Sigmoid colon (tissue), 7 donors: ENCODE data around the gene NT5M. TPM values are rescaled to one million over a fixed set of nuclear protein-coding genes. Genes with fewer than 3 reads are reported as not detected.
A peak's percentile ranks its signal among the peaks of the same experiment; 100 is the strongest.

Experiments
- DNase-seq: peaks from one replicate; pipeline ENCODE4 v3.0.0-alpha.2; 2019
- H3K27ac ChIP-seq, 4 donors: fragments of 200-600 bp; sonication (generic); one replicate each; pipeline ENCODE4 v1.5.1; 2016 to 2019; ENCODE audit warnings: mild to moderate bottlenecking in 1 of 4
- H3K27me3 ChIP-seq, 3 donors: fragments of 200-600 bp; sonication (generic); one replicate each; pipeline ENCODE4 v1.5.1; 2019; ENCODE audit warnings: mild to moderate bottlenecking in 1 of 3
- H3K36me3 ChIP-seq, 4 donors: fragments of 200-600 bp; sonication (generic); one replicate each; pipeline ENCODE4 v1.5.1; 2016 to 2019
- H3K4me1 ChIP-seq, 4 donors: fragments of 200-600 bp; sonication (generic); one replicate each; pipeline ENCODE4 v1.5.1; 2017 to 2019
- H3K4me3 ChIP-seq, 4 donors: fragments of 200-600 bp; sonication (generic); one replicate each; pipeline ENCODE4 v1.5.1; 2017 to 2019; ENCODE audit warnings: mild to moderate bottlenecking in 2 of 4, moderate library complexity in 1 of 4
- H3K9me3 ChIP-seq, 4 donors: fragments of 200-600 bp in 3 of 4; sonication (generic) in 3 of 4; one replicate each; pipeline versions ENCODE4 v1.5.1 to v1.6.1; 2013 to 2019
- EP300 ChIP-seq, 4 donors: sonication (generic); formaldehyde crosslinking; IDR thresholded peaks; one replicate each; pipeline ENCODE4 v1.6.1; 2017; ENCODE audit warnings: antibody characterized with exemption in 4 of 4
- POLR2A ChIP-seq, 2 donors: fragments of 450-650 bp; IDR thresholded peaks; one replicate each; pipeline ENCODE4 v1.6.1; 2016; ENCODE audit warnings: antibody characterized with exemption in 2 of 2, mild to moderate bottlenecking in 2 of 2, moderate library complexity in 2 of 2
- POLR2AphosphoS5 ChIP-seq, 4 donors: sonication (generic); formaldehyde crosslinking; IDR thresholded peaks; one replicate each; pipeline ENCODE4 v1.6.1; 2017; ENCODE audit warnings: antibody characterized with exemption in 4 of 4
- WGBS, 2 donors: extraction: QIAGEN DNeasy Blood & Tissue Kit; methylation state at CpG; one replicate each; pipeline ENCODE4 v1.1.7; 2013; 5-methylcytosine and 5-hydroxymethylcytosine counted together
- intact Hi-C: fragments of 100-400 bp; cut with DNase I; formaldehyde crosslinking; loops from one replicate; pipeline ENCODE4 v1.15.1; 2023
- polyA plus RNA-seq, 3 donors: library from polyadenylated mRNA; stranded (reverse); fragments of 200-250 nt; gene quantifications; one replicate each; pipeline ENCODE4 v1.2.3, GENCODE V29; 2013
- total RNA-seq, 4 donors: library from RNA; depleted of rRNA; stranded (reverse); fragments of >200 nt; gene quantifications; one replicate each; pipeline ENCODE4 v1.1.0, GENCODE V29; 2016
- TF ChIP-seq, protein P1 (sequence below), 4 experiments: fragments of 450-650 bp in 3 of 4; fragments of 200-600 bp in 1 of 4; IDR thresholded peaks; one replicate each; pipeline ENCODE4 v1.5.1; 2016 to 2019; ENCODE audit warnings: antibody characterized with exemption in 4 of 4, mild to moderate bottlenecking in 3 of 4, moderate library complexity in 2 of 4
- donor health status: healthy with polysubstance abuse.
- donor health status: Bipolar disorder and iron deficiency.
- donor health status: healthy.

The NT5M gene
- total and polyA plus RNA-seq, 7 donors, result 0.92 to 5.8 (median 4.3) TPM

DNA sequence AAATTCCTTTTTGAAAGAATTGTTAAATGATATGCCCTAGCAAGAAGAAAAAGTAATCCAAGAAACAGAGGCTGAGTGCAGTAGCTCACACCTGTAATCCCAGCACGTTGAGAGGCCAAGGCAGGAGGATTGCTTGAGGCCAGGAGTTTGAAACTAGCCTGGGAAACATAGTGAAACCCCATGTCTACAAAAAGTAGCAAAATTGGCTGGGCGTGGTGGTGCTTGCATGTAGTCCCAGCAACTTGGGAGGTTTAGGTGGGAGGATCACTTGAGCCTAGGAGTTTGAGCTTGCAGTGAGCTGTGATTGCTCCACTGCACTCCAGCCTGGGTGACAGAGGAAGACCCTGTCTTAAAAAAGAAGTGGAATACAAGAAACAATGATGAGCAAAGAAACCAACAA is 56.1 kb downstream of the NT5M start:
- no peak for TF ChIP-seq EP300 (IDR thresholded peaks at IDR 0.05)
- TF ChIP-seq, protein P1, sequence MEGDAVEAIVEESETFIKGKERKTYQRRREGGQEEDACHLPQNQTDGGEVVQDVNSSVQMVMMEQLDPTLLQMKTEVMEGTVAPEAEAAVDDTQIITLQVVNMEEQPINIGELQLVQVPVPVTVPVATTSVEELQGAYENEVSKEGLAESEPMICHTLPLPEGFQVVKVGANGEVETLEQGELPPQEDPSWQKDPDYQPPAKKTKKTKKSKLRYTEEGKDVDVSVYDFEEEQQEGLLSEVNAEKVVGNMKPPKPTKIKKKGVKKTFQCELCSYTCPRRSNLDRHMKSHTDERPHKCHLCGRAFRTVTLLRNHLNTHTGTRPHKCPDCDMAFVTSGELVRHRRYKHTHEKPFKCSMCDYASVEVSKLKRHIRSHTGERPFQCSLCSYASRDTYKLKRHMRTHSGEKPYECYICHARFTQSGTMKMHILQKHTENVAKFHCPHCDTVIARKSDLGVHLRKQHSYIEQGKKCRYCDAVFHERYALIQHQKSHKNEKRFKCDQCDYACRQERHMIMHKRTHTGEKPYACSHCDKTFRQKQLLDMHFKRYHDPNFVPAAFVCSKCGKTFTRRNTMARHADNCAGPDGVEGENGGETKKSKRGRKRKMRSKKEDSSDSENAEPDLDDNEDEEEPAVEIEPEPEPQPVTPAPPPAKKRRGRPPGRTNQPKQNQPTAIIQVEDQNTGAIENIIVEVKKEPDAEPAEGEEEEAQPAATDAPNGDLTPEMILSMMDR (IDR thresholded peaks at IDR 0.05), result no peak
- TF ChIP-seq POLR2AphosphoS5 (IDR thresholded peaks at IDR 0.05), result no peak
- no peak for TF ChIP-seq POLR2A (IDR thresholded peaks at IDR 0.05)
- intact Hi-C loops, result no loop called here
- peaks cover 0 to 5% (median 0%) of the 10 kb centered on the region in 4 donors for H3K9me3 ChIP-seq
- 83 to 86% methylated on average over 2 of the region's 2 CpGs for WGBS, 2 donors
- no peaks in the 10 kb centered on the region for H3K36me3 ChIP-seq
- H3K4me1 ChIP-seq, result peaks cover 0 to 7% (median 4%) of the 10 kb centered on the region in 4 donors
- H3K27ac ChIP-seq, result no peak overlapping the region
- no peak overlapping the region for H3K4me3 ChIP-seq
- no peak for DNase-seq
- peaks cover 0 to 11% (median 0%) of the 10 kb centered on the region in 3 donors for H3K27me3 ChIP-seq

- peaks cover 0 to 5% (median 0%) of the 10 kb centered on the region in 4 donors for H3K9me3 ChIP-seq
- TF ChIP-seq EP300 (IDR thresholded peaks at IDR 0.05), result no peak
- TF ChIP-seq, protein P1 (IDR thresholded peaks at IDR 0.05), result no peak
- TF ChIP-seq POLR2A (IDR thresholded peaks at IDR 0.05), result no peak
- no peak for TF ChIP-seq POLR2AphosphoS5 (IDR thresholded peaks at IDR 0.05)
- no peak for DNase-seq
- H3K27me3 ChIP-seq, result peaks cover 0 to 19% (median 0%) of the 10 kb centered on the region in 3 donors
- H3K27ac ChIP-seq, result no peak overlapping the region
- 88 to 97% methylated on average over 1 of the region's 1 CpG for WGBS, 2 donors
- H3K4me3 ChIP-seq, result no peak overlapping the region
- H3K4me1 ChIP-seq, result peaks cover 0 to 2% (median 1%) of the 10 kb centered on the region in 4 donors
- no peaks in the 10 kb centered on the region for H3K36me3 ChIP-seq
- intact Hi-C loops, result no loop called here
Measured at GRCh38 chr17:17360087-17360730, 57.0 kb downstream of the NT5M start.

GRCh38 chr17:17361543-17361866 is 58.3 kb downstream of the NT5M start:
- DNase-seq, result peak; percentile 57
- Histone ChIP-seq H3K27ac (no peak overlapping the region), H3K4me3 (no peak overlapping the region), H3K27me3 (peaks cover 1 to 25% (median 6%) of the 10 kb centered on the region in 3 donors), H3K9me3 (peaks cover 0 to 5% (median 0%) of the 10 kb centered on the region in 4 donors), H3K4me1 (no peaks in the 10 kb centered on the region), H3K36me3 (no peaks in the 10 kb centered on the region)
- 82 to 85% methylated on average over 5 of the region's 5 CpGs for WGBS, 2 donors
- no peak for TF ChIP-seq POLR2AphosphoS5 (IDR thresholded peaks at IDR 0.05)
- TF ChIP-seq, protein P1 (IDR thresholded peaks at IDR 0.05), result no peak
- TF ChIP-seq EP300 (IDR thresholded peaks at IDR 0.05), result no peak
- no peak for TF ChIP-seq POLR2A (IDR thresholded peaks at IDR 0.05)
- intact Hi-C loops, result no loop called here

DNA sequence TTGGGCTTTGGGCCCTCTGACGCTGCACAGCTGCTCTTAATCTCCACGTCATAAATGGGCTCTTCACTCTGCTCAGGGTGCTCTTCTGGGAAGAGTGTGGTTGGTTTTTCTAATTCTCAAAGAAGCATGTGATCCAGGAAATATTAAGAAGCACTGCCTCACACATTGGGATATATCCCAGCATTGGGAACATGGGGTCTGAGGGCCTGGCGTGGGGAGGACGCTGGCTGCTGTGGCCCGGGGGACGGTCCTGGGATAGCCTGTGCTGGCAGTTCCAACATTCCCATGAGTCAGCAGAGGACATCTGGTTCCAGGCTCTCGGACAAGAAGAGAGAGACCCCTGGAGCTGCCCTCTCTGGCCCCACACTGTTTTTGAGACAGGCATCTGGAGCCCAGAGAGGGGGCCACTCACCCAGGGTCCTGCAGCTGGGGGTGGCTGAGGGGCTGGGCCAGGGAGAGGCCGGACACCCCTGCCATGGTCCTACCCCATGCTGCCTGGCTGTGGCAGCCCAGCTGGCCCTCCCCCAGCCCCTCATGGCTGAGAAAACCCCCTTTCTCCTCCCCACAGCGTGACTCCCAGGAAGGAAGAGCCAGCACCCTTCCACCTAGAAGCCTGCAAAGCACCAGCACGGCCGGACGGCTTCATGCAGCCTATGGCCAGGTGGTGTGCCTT is 58.8 kb downstream of the NT5M start:
- Histone ChIP-seq H3K9me3 (peaks cover 0 to 5% (median 0%) of the 10 kb centered on the region in 4 donors), H3K4me1 (no peaks in the 10 kb centered on the region), H3K27ac (no peak overlapping the region), H3K4me3 (no peak overlapping the region), H3K36me3 (no peaks in the 10 kb centered on the region), H3K27me3 (peaks cover 2 to 30% (median 6%) of the 10 kb centered on the region in 3 donors)
- peak; percentile 59 for DNase-seq
- no peak for TF ChIP-seq POLR2AphosphoS5 (IDR thresholded peaks at IDR 0.05)
- TF ChIP-seq, protein P1 (IDR thresholded peaks at IDR 0.05), result no peak
- no peak for TF ChIP-seq EP300 (IDR thresholded peaks at IDR 0.05)
- TF ChIP-seq POLR2A (IDR thresholded peaks at IDR 0.05), result no peak
- intact Hi-C loops, result no loop called here
- WGBS, 2 donors, result 82 to 83% methylated on average over 12 of the region's 12 CpGs
